OCI-LY7 (cell line): ENCODE data around the gene FABP1. TPM values are rescaled to one million over a fixed set of nuclear protein-coding genes. Genes with fewer than 3 reads are reported as not detected.

Experiments
- BruUV-seq: library from RNA; stranded (reverse); fragments of 400-500 nt; replicated peaks from 2 replicates; lab custom pipeline; 2021; lab: Mats Ljungman, UMichigan
- CTCF ChIA-PET: fragments of 300-600 bp; sonication (Branson Sonifier 250); formaldehyde crosslinking; loops from one replicate; lab custom pipeline; 2022; ENCODE audit warnings: antibody characterized with exemption; ENCODE audit not compliant: unreplicated experiment; lab: Charles Lee
- POLR2A ChIA-PET: fragments of 300-600 bp; sonication (Branson Sonifier 250); formaldehyde crosslinking; loops from one replicate; lab custom pipeline; 2022; ENCODE audit warnings: antibody characterized with exemption; lab: Charles Lee
- DNase-seq: peaks from one replicate; pipeline ENCODE4 v3.0.0-alpha.2; 2015; ENCODE audit warnings: low spot score
- H2AFZ ChIP-seq: fragments of 200-600 bp; sonication (generic), shearing (Covaris generic); 2 replicates; pipeline ENCODE4 v1.6.1; 2014; ENCODE audit warnings: mild to moderate bottlenecking, antibody characterized with exemption, low read length, moderate library complexity
- H3K27ac ChIP-seq: fragments of 200-600 bp; sonication (generic); 2 replicates; pipeline ENCODE4 v1.5.1; 2014; ENCODE audit warnings: mixed run types, low read depth, mild to moderate bottlenecking, moderate library complexity, low read length, inconsistent platforms; ENCODE audit not compliant: poor library complexity, severe bottlenecking
- H3K36me3 ChIP-seq: fragments of 200-600 bp; sonication (generic); 2 replicates; pipeline ENCODE4 v1.6.1; 2014; ENCODE audit warnings: mild to moderate bottlenecking, antibody characterized with exemption, low read length, moderate library complexity, mixed read lengths; ENCODE audit not compliant: insufficient read depth
- H3K4me1 ChIP-seq: fragments of 200-600 bp; sonication (generic); 2 replicates; pipeline ENCODE4 v1.5.1; 2014; ENCODE audit warnings: mild to moderate bottlenecking, low read length; ENCODE audit not compliant: insufficient read depth, poor library complexity, severe bottlenecking
- H3K4me2 ChIP-seq: fragments of 200-600 bp; sonication (generic); 2 replicates; pipeline ENCODE4 v1.6.1; 2014; ENCODE audit warnings: mild to moderate bottlenecking, low read length
- H3K4me3 ChIP-seq: fragments of 200-600 bp; sonication (generic); 2 replicates; pipeline ENCODE4 v1.5.1; 2014; ENCODE audit warnings: mild to moderate bottlenecking, low read depth, low read length; ENCODE audit not compliant: poor library complexity, severe bottlenecking
- H3K79me2 ChIP-seq: fragments of 200-600 bp; sonication (generic); 2 replicates; pipeline ENCODE4 v1.6.1; 2016; ENCODE audit warnings: low read depth, mild to moderate bottlenecking, low read length, moderate library complexity, mixed read lengths; ENCODE audit not compliant: insufficient read depth
- H3K9me2 ChIP-seq: fragments of 200-600 bp; sonication (generic); 2 replicates; pipeline ENCODE4 v1.6.1; 2016; ENCODE audit warnings: mild to moderate bottlenecking, low read length, mixed read lengths; ENCODE audit not compliant: insufficient read depth
- H3K9me3 ChIP-seq: fragments of 200-600 bp; sonication (generic); 2 replicates; pipeline ENCODE4 v1.6.1; 2014; ENCODE audit warnings: mild to moderate bottlenecking, mixed run types, low read length, mixed read lengths
- H4K20me1 ChIP-seq: fragments of 200-600 bp; sonication (generic); 2 replicates; pipeline ENCODE4 v1.6.1; 2014; ENCODE audit warnings: mild to moderate bottlenecking, antibody characterized with exemption, low read length, moderate library complexity, mixed read lengths; ENCODE audit not compliant: insufficient read depth
- EZH2phosphoT487 ChIP-seq: fragments of 200-600 bp; sonication (generic); IDR thresholded peaks from 2 replicates; pipeline ENCODE4 v1.6.1; 2018; ENCODE audit warnings: low read depth, borderline replicate concordance, mild to moderate bottlenecking, mixed run types, antibody characterized with exemption, low read length, moderate library complexity, mixed read lengths
- intact Hi-C: fragments of 100-400 bp; cut with micrococcal nuclease; formaldehyde crosslinking; loops from one replicate; pipeline ENCODE4 v1.10.0; 2022; ENCODE audit not compliant: unreplicated experiment
- total RNA-seq, 2 experiments: library from RNA; depleted of rRNA in 1 of 2; stranded (reverse); fragments of >200 nt in 1 of 2; shearing (Covaris generic) in 1 of 2; gene quantifications; 2 replicates each; pipeline ENCODE4 v1.2.3, GENCODE V29; 2014 to 2022
- TF ChIP-seq, protein P1 (sequence below): fragments of 200-600 bp; sonication (generic); conservative IDR thresholded peaks from 2 replicates; pipeline ENCODE4 v1.5.1; 2014; ENCODE audit warnings: mild to moderate bottlenecking, antibody characterized with exemption, low read length, moderate library complexity, mixed read lengths

The FABP1 gene
- total RNA-seq, 2 experiments from 2014 or later = not detected

- H3K4me3 ChIP-seq = no peak overlapping the region
- no peak for DNase-seq
- TF ChIP-seq EZH2phosphoT487 = no peak
- TF ChIP-seq, protein P1, sequence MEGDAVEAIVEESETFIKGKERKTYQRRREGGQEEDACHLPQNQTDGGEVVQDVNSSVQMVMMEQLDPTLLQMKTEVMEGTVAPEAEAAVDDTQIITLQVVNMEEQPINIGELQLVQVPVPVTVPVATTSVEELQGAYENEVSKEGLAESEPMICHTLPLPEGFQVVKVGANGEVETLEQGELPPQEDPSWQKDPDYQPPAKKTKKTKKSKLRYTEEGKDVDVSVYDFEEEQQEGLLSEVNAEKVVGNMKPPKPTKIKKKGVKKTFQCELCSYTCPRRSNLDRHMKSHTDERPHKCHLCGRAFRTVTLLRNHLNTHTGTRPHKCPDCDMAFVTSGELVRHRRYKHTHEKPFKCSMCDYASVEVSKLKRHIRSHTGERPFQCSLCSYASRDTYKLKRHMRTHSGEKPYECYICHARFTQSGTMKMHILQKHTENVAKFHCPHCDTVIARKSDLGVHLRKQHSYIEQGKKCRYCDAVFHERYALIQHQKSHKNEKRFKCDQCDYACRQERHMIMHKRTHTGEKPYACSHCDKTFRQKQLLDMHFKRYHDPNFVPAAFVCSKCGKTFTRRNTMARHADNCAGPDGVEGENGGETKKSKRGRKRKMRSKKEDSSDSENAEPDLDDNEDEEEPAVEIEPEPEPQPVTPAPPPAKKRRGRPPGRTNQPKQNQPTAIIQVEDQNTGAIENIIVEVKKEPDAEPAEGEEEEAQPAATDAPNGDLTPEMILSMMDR = no peak
- CTCF ChIA-PET = no interaction called here
- H3K4me1 ChIP-seq = no peaks in the 10 kb centered on the region
- no peak overlapping the region for H3K4me2 ChIP-seq
- H2AFZ ChIP-seq = no peak overlapping the region
- no peaks in the 10 kb centered on the region for H4K20me1 ChIP-seq
- BruUV-seq = no TSS peak
- POLR2A ChIA-PET = no interaction called here
- H3K36me3 ChIP-seq = no peaks in the 10 kb centered on the region
- H3K9me2 ChIP-seq = no peaks in the 10 kb centered on the region
- intact Hi-C loops = loop anchor here (5.0 kb wide), 1 partner anchor 49 kb away; no protein-coding TSS in a partner anchor
- no peaks in the 10 kb centered on the region for H3K79me2 ChIP-seq
- H3K9me3 ChIP-seq = no peaks in the 10 kb centered on the region
- H3K27ac ChIP-seq = no peak overlapping the region
These were observed 29.8 kb downstream of the FABP1 start for GRCh38 chr2:88097891-88098557.

- BruUV-seq = no TSS peak
- H3K9me2 ChIP-seq = no peaks in the 10 kb centered on the region
- H2AFZ ChIP-seq = no peak overlapping the region
- ChIA-PET CTCF (no interaction called here), POLR2A (no interaction called here)
- intact Hi-C loops = loop anchor here (5.0 kb wide), 1 partner anchor 50 kb away; no protein-coding TSS in a partner anchor
- H3K79me2 ChIP-seq = no peaks in the 10 kb centered on the region
- TF ChIP-seq, protein P1 = no peak
- no peak for TF ChIP-seq EZH2phosphoT487
- no peaks in the 10 kb centered on the region for H3K4me1 ChIP-seq
- no peak overlapping the region for H3K4me2 ChIP-seq
- no peak for DNase-seq
- no peak overlapping the region for H3K27ac ChIP-seq
- no peaks in the 10 kb centered on the region for H3K9me3 ChIP-seq
- no peak overlapping the region for H3K4me3 ChIP-seq
- no peaks in the 10 kb centered on the region for H4K20me1 ChIP-seq
- H3K36me3 ChIP-seq = no peaks in the 10 kb centered on the region
These were observed 30.7 kb downstream of the FABP1 start for GRCh38 chr2:88097192-88097591.

GRCh38 chr2:88096708-88097107, 31.2 kb downstream of the FABP1 start:
- TF ChIP-seq, protein P1 = no peak
- no peak for TF ChIP-seq EZH2phosphoT487
- BruUV-seq = no TSS peak
- intact Hi-C loops = loop anchor here (5.0 kb wide), 1 partner anchor 51 kb away; no protein-coding TSS in a partner anchor
- POLR2A ChIA-PET = no interaction called here
- Histone ChIP-seq H3K9me3 (no peaks in the 10 kb centered on the region), H3K4me3 (no peak overlapping the region), H2AFZ (no peak overlapping the region), H3K36me3 (no peaks in the 10 kb centered on the region), H3K9me2 (no peaks in the 10 kb centered on the region), H3K4me2 (no peak overlapping the region), H3K4me1 (no peaks in the 10 kb centered on the region), H3K27ac (no peak overlapping the region), H4K20me1 (no peaks in the 10 kb centered on the region), H3K79me2 (no peaks in the 10 kb centered on the region)
- DNase-seq = no peak
- CTCF ChIA-PET = no interaction called here
